ENCODE data around the gene FAT1. TPM values are rescaled to one million over a fixed set of nuclear protein-coding genes. Genes with fewer than 3 reads are reported as not detected.

FAT1 gene
- total RNA-seq, 1 experiment from 2014 or later = 107 TPM

DNA sequence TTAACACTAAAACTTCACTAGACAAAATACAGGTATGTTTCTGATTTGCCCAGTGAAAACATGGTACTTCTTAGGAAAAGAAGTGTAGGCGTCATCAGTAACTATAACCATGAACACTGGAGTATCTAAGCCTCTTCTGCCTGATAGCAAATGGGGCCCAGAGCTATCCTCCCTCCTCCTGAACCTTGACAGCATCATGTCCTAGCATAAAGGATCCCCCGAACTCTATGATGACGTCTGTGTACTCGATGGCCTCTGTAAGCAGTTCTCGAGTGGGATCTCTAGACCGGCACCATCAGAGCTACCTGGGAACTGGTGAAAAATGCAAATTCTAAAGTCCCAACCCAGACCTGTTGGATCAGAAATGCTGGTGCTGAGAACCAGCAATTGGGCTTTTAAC lies 132.0 kb downstream of the FAT1 start:
- no peak for DNase-seq (ENCODE audit: low spot score)
- no TSS peak for BruUV-seq (replicated peaks)
- ChIA-PET POLR2A (ENCODE audit: low non-redundant PET) (no interaction called here), CTCF (no interaction called here)
- Histone ChIP-seq H3K4me1 (ENCODE audit: insufficient read depth, low read length, poor library complexity, severe bottlenecking) (no peaks in the 10 kb centered on the region), H3K27me3 (replicated peaks; ENCODE audit: insufficient read depth, low read depth, low read length, poor library complexity) (no peaks in the 10 kb centered on the region), H3K4me3 (ENCODE audit: low read depth, low read length, poor library complexity, severe bottlenecking) (no peak overlapping the region), H3K36me3 (ENCODE audit: insufficient read depth, low read length, poor library complexity, severe bottlenecking) (peaks cover 41% of the 10 kb centered on the region), H3K9me3 (ENCODE audit: low read depth, low read length, poor library complexity, severe bottlenecking) (no peaks in the 10 kb centered on the region), H3K27ac (ENCODE audit: low read depth, low read length, poor library complexity, severe bottlenecking) (no peak overlapping the region)
- intact Hi-C loops (cut with micrococcal nuclease; ENCODE audit: unreplicated experiment) = no loop called here
- no peak for TF ChIP-seq EZH2 (IDR thresholded peaks at IDR 0.05; ENCODE audit: borderline replicate concordance, low read depth, low read length, poor library complexity, severe bottlenecking)

DNA sequence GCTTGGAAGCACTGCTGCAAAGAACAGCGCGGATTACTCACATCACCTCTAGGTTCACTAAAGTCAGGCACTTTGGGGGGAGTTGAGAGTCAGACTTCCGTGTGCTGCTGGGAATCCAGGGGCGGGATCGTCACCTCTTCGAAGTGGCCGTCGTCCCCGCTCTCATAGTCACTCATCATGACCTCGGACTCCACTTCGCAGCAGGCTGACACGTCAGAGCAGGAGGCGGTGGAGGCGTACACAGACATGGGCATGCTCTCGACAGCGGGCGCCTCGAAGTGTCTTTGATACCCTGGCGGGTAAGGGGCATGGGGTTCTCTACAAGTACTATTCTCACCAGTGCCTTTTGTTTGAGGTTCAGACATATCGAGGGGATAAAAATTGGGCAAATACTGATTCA lies 135.2 kb downstream of the FAT1 start:
- CTCF ChIA-PET = no interaction called here
- H3K27ac ChIP-seq (ENCODE audit: low read depth, low read length, poor library complexity, severe bottlenecking) = no peak overlapping the region
- H3K4me3 ChIP-seq (ENCODE audit: low read depth, low read length, poor library complexity, severe bottlenecking) = no peak overlapping the region
- intact Hi-C loops (cut with micrococcal nuclease; ENCODE audit: unreplicated experiment) = no loop called here
- POLR2A ChIA-PET (ENCODE audit: low non-redundant PET) = no interaction called here
- H3K27me3 ChIP-seq (replicated peaks; ENCODE audit: insufficient read depth, low read depth, low read length, poor library complexity) = no peaks in the 10 kb centered on the region
- DNase-seq (ENCODE audit: low spot score) = no peak
- no peaks in the 10 kb centered on the region for H3K4me1 ChIP-seq (ENCODE audit: insufficient read depth, low read length, poor library complexity, severe bottlenecking)
- TF ChIP-seq EZH2 (IDR thresholded peaks at IDR 0.05; ENCODE audit: borderline replicate concordance, low read depth, low read length, poor library complexity, severe bottlenecking) = no peak
- TF ChIP-seq, protein P1, sequence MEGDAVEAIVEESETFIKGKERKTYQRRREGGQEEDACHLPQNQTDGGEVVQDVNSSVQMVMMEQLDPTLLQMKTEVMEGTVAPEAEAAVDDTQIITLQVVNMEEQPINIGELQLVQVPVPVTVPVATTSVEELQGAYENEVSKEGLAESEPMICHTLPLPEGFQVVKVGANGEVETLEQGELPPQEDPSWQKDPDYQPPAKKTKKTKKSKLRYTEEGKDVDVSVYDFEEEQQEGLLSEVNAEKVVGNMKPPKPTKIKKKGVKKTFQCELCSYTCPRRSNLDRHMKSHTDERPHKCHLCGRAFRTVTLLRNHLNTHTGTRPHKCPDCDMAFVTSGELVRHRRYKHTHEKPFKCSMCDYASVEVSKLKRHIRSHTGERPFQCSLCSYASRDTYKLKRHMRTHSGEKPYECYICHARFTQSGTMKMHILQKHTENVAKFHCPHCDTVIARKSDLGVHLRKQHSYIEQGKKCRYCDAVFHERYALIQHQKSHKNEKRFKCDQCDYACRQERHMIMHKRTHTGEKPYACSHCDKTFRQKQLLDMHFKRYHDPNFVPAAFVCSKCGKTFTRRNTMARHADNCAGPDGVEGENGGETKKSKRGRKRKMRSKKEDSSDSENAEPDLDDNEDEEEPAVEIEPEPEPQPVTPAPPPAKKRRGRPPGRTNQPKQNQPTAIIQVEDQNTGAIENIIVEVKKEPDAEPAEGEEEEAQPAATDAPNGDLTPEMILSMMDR (conservative IDR thresholded peaks at IDR 0.05; ENCODE audit: low read depth, low read length) = no peak
- no TSS peak for BruUV-seq (replicated peaks)
- no peaks in the 10 kb centered on the region for H3K9me3 ChIP-seq (ENCODE audit: low read depth, low read length, poor library complexity, severe bottlenecking)
- peaks cover 24% of the 10 kb centered on the region for H3K36me3 ChIP-seq (ENCODE audit: insufficient read depth, low read length, poor library complexity, severe bottlenecking)

DNA sequence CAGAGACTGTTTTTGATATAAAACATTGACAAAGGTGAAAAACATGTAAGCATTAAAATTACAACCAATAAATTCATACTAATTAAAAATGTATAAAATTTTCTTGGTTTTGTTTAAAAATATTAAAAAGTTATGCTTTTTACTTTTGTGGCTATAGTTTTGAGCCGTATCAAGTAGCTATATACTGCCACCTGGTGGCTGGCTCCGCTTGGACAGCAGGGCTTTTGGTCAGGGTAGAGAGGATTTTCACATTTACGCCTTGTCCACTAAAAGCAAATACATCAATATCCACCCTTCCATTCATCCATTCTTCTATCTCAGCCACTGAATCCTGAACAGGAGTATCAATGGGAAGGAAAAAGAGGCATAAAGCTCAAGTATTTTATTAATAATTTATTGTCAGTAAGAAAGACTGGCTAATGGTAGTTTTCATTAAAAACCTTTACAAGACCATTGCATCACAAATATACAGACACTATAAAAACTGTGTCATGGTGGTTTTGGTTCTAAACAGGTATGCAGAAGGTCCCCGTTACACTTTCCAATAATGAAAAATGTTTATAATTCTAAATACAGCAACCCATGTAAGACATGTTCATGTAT lies 136.1 kb downstream of the FAT1 start:
- Histone ChIP-seq H3K36me3 (ENCODE audit: insufficient read depth, low read length, poor library complexity, severe bottlenecking) (peaks cover 24% of the 10 kb centered on the region), H3K4me3 (ENCODE audit: low read depth, low read length, poor library complexity, severe bottlenecking) (no peak overlapping the region), H3K27me3 (replicated peaks; ENCODE audit: insufficient read depth, low read depth, low read length, poor library complexity) (no peaks in the 10 kb centered on the region), H3K9me3 (ENCODE audit: low read depth, low read length, poor library complexity, severe bottlenecking) (no peaks in the 10 kb centered on the region), H3K27ac (ENCODE audit: low read depth, low read length, poor library complexity, severe bottlenecking) (no peak overlapping the region), H3K4me1 (ENCODE audit: insufficient read depth, low read length, poor library complexity, severe bottlenecking) (no peaks in the 10 kb centered on the region)
- no peak for TF ChIP-seq EZH2 (IDR thresholded peaks at IDR 0.05; ENCODE audit: borderline replicate concordance, low read depth, low read length, poor library complexity, severe bottlenecking)
- TF ChIP-seq, protein P1 (conservative IDR thresholded peaks at IDR 0.05; ENCODE audit: low read depth, low read length) = peak; percentile 94
- POLR2A ChIA-PET (ENCODE audit: low non-redundant PET) = no interaction called here
- intact Hi-C loops (cut with micrococcal nuclease; ENCODE audit: unreplicated experiment) = loop anchor here (1.0 kb wide), 1 partner anchor 290 kb away; no protein-coding TSS in a partner anchor
- CTCF ChIA-PET = interaction anchor here (1.0 kb wide), 1 partner anchor 289 kb away, joined by 3 read pairs; no protein-coding TSS in a partner anchor
- no TSS peak for BruUV-seq (replicated peaks)
- DNase-seq (ENCODE audit: low spot score) = peak; percentile 58

DNA sequence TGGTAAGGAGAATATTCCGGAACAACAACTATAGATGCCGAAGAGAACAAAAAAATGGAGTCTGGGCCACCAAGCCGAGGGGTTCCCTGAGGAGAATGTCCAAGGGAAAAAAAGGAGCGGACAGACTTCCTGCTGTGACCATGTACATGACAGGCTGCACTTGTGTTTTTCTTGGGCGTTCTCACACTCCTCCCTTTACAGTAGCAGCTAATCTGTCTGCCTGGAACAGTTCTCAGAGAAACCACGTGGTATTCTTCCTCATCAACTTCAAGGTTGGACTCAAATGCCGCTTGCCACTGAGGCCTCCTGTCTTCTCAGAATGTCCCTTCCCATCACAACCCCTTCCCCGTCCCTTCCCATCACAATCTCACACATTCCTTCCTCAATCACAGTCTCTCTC lies 137.5 kb downstream of the FAT1 start:
- H3K27ac ChIP-seq (ENCODE audit: low read depth, low read length, poor library complexity, severe bottlenecking) = no peak overlapping the region
- no peaks in the 10 kb centered on the region for H3K4me1 ChIP-seq (ENCODE audit: insufficient read depth, low read length, poor library complexity, severe bottlenecking)
- H3K27me3 ChIP-seq (replicated peaks; ENCODE audit: insufficient read depth, low read depth, low read length, poor library complexity) = no peaks in the 10 kb centered on the region
- H3K9me3 ChIP-seq (ENCODE audit: low read depth, low read length, poor library complexity, severe bottlenecking) = no peaks in the 10 kb centered on the region
- no TSS peak for BruUV-seq (replicated peaks)
- ChIA-PET CTCF (no interaction called here), POLR2A (ENCODE audit: low non-redundant PET) (no interaction called here)
- TF ChIP-seq, protein P1 (conservative IDR thresholded peaks at IDR 0.05; ENCODE audit: low read depth, low read length) = no peak
- no peak for TF ChIP-seq EZH2 (IDR thresholded peaks at IDR 0.05; ENCODE audit: borderline replicate concordance, low read depth, low read length, poor library complexity, severe bottlenecking)
- no peak overlapping the region for H3K4me3 ChIP-seq (ENCODE audit: low read depth, low read length, poor library complexity, severe bottlenecking)
- peaks cover 24% of the 10 kb centered on the region for H3K36me3 ChIP-seq (ENCODE audit: insufficient read depth, low read length, poor library complexity, severe bottlenecking)
- intact Hi-C loops (cut with micrococcal nuclease; ENCODE audit: unreplicated experiment) = no loop called here
- no peak for DNase-seq (ENCODE audit: low spot score)

All from A673 (cell line).